HEK293 (cell line): ENCODE data around the gene ISCU.

Source experiments
- BCL11B ChIP-seq: fragments of 450-650 bp; formaldehyde crosslinking; IDR thresholded peaks from 2 replicates; pipeline ENCODE4 v1.5.1; 2016; ENCODE audit warnings: low read depth, missing biosample characterization, missing genetic modification characterization
- HOXC10 ChIP-seq: sonication (generic); formaldehyde crosslinking; IDR thresholded peaks from 2 replicates; pipeline ENCODE4 v1.8.1; 2023; ENCODE audit warnings: mild to moderate bottlenecking, missing genetic modification reagents
- MEIS1 ChIP-seq: sonication (generic); formaldehyde crosslinking; IDR thresholded peaks from 2 replicates; pipeline ENCODE4 v1.8.1; 2022; ENCODE audit warnings: missing genetic modification reagents, mild to moderate bottlenecking, borderline replicate concordance
- OVOL3 ChIP-seq: fragments of 450-650 bp; formaldehyde crosslinking; IDR thresholded peaks from 2 replicates; pipeline ENCODE4 v1.5.1; 2016; ENCODE audit warnings: missing biosample characterization, missing genetic modification characterization
- REPIN1 ChIP-seq: fragments of 450-650 bp; formaldehyde crosslinking; IDR thresholded peaks from 2 replicates; pipeline ENCODE4 v1.5.1; 2017; ENCODE audit warnings: missing biosample characterization, missing genetic modification characterization, low read depth
- SALL2 ChIP-seq: fragments of 450-650 bp; formaldehyde crosslinking; IDR thresholded peaks from 2 replicates; pipeline ENCODE4 v1.5.0; 2017; ENCODE audit warnings: missing biosample characterization, mild to moderate bottlenecking, missing genetic modification characterization, borderline replicate concordance
- SP3 ChIP-seq: fragments of 450-650 bp; formaldehyde crosslinking; IDR thresholded peaks from 2 replicates; pipeline ENCODE4 v1.5.1; 2016; ENCODE audit warnings: missing biosample characterization, missing genetic modification characterization
- TCF7L2 ChIP-seq: IDR thresholded peaks from 2 replicates; pipeline ENCODE4 v1.6.1; 2011; ENCODE audit warnings: low read depth, mild to moderate bottlenecking, inconsistent platforms, low read length, moderate library complexity, borderline replicate concordance
- YY1 ChIP-seq: fragments of 450-650 bp; formaldehyde crosslinking; IDR thresholded peaks from 2 replicates; pipeline ENCODE4 v1.5.1; 2018; ENCODE audit warnings: missing biosample characterization, missing genetic modification characterization
- ZFHX2 ChIP-seq: fragments of 450-650 bp; formaldehyde crosslinking; conservative IDR thresholded peaks from 2 replicates; pipeline ENCODE4 v1.5.1; 2016; ENCODE audit warnings: missing biosample characterization, missing genetic modification characterization
- ZFP69B ChIP-seq: fragments of 450-650 bp; formaldehyde crosslinking; IDR thresholded peaks from 2 replicates; pipeline ENCODE4 v1.5.1; 2016; ENCODE audit warnings: missing biosample characterization, missing genetic modification characterization
- ZNF174 ChIP-seq: fragments of 450-650 bp; formaldehyde crosslinking; IDR thresholded peaks from 2 replicates; pipeline ENCODE4 v1.5.0; 2017; ENCODE audit warnings: missing biosample characterization, mild to moderate bottlenecking, missing genetic modification characterization
- ZNF202 ChIP-seq: fragments of 450-650 bp; formaldehyde crosslinking; IDR thresholded peaks from 2 replicates; pipeline ENCODE4 v1.5.1; 2016; ENCODE audit warnings: missing biosample characterization, missing genetic modification characterization, borderline replicate concordance
- ZNF350 ChIP-seq: fragments of 450-650 bp; formaldehyde crosslinking; IDR thresholded peaks from 2 replicates; pipeline ENCODE4 v1.5.0; 2017; ENCODE audit warnings: missing biosample characterization, mild to moderate bottlenecking, missing genetic modification characterization
- ZNF394 ChIP-seq: fragments of 450-650 bp; formaldehyde crosslinking; IDR thresholded peaks from 2 replicates; pipeline ENCODE4 v1.5.1; 2016; ENCODE audit warnings: missing biosample characterization, missing genetic modification characterization, mild to moderate bottlenecking, moderate library complexity, borderline replicate concordance
- ZNF501 ChIP-seq: fragments of 450-650 bp; formaldehyde crosslinking; IDR thresholded peaks from 2 replicates; pipeline ENCODE4 v1.5.1; 2016; ENCODE audit warnings: missing biosample characterization, missing genetic modification characterization
- ZNF610 ChIP-seq: fragments of 450-650 bp; formaldehyde crosslinking; IDR thresholded peaks from 2 replicates; pipeline ENCODE4 v1.5.1; 2016; ENCODE audit warnings: missing biosample characterization, missing genetic modification characterization, borderline replicate concordance
- ZNF629 ChIP-seq: fragments of 450-650 bp; formaldehyde crosslinking; IDR thresholded peaks from 2 replicates; pipeline ENCODE4 v1.5.1; 2017; ENCODE audit warnings: missing biosample characterization, missing genetic modification characterization
- ZNF677 ChIP-seq: fragments of 450-650 bp; IDR thresholded peaks from 2 replicates; pipeline ENCODE4 v1.5.0; 2018; ENCODE audit warnings: missing biosample characterization, mild to moderate bottlenecking, missing genetic modification characterization, moderate library complexity
- ZNF747 ChIP-seq: fragments of 450-650 bp; formaldehyde crosslinking; IDR thresholded peaks from 2 replicates; pipeline ENCODE4 v1.5.1; 2016; ENCODE audit warnings: missing biosample characterization, missing genetic modification characterization
- ZNF837 ChIP-seq: fragments of 450-650 bp; formaldehyde crosslinking; IDR thresholded peaks from 2 replicates; pipeline ENCODE4 v1.5.1; 2016; ENCODE audit warnings: missing biosample characterization, missing genetic modification characterization
- TF ChIP-seq, protein P1 (sequence below): fragments of 450-650 bp; formaldehyde crosslinking; IDR thresholded peaks from 2 replicates; pipeline ENCODE4 v1.5.1; 2016; ENCODE audit warnings: missing biosample characterization, missing genetic modification characterization
- TF ChIP-seq, protein P2 (sequence below): fragments of 450-650 bp; formaldehyde crosslinking; IDR thresholded peaks from 2 replicates; pipeline ENCODE4 v1.5.1; 2016; ENCODE audit warnings: missing biosample characterization, missing genetic modification characterization
- TF ChIP-seq, protein P3 (sequence below): fragments of 450-650 bp; formaldehyde crosslinking; IDR thresholded peaks from 2 replicates; pipeline ENCODE4 v1.5.1; 2016; ENCODE audit warnings: missing biosample characterization, missing genetic modification characterization, low read depth
- TF ChIP-seq, protein P4 (sequence below): fragments of 450-650 bp; formaldehyde crosslinking; IDR thresholded peaks from 2 replicates; pipeline ENCODE4 v1.5.1; 2016; ENCODE audit warnings: missing biosample characterization, missing genetic modification characterization
- TF ChIP-seq, protein P5 (sequence below): fragments of 450-650 bp; formaldehyde crosslinking; IDR thresholded peaks from 2 replicates; pipeline ENCODE4 v1.5.1; 2016; ENCODE audit warnings: missing biosample characterization, missing genetic modification characterization

Gene ISCU

DNA sequence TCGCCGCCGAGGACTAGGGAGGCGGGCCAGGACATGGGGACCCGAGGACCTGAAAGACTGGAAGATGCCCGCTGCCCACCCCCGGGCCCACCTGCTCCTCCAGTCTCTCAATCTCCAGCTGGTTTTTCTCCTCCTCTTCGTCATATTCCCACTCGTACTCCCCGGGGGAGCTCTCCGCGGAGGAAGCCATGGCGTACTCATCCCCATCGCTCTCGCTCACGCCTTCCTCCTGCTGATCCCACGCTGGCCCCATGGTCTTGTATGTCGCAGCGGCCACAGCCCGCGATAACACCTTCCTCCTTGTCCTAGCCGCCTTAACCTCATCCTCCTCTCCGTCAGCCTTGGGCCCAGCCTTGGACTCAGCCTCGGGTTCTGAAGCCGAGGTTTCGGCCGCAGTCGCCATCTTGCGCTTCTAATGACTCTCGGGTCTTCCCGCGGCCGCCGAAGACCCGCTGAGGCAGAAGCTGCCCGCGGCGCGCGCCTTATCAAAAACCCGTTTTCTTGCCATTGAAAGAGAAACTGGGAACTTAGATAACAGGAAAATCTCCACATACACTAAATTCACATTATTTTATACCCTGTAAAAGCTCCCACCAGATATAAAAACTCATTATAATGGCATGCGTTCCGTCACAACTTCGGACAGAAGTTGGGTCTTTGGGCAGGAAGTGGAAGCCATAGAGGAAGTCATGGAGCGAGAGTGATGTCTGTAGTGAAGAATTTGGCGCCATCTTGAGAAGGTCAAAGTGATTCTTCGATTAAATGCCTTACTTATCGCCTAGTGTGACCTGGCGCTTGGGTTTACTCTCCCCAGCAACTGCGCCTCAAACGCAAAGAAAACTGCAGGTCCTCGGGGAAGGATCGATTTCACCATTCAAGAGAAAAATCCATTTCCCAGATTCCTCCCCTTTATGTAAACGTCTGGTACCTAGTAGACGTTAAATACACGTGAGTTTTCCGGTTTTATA, 1.4 kb upstream of the ISCU start, which contains the start of gene SART3 (continued):
- TF ChIP-seq ZFHX2 (tag by site-specific recombination) (peak; percentile 26; the same call in 1 of the 2 replicates), TCF7L2 (no peak), ZNF174 (tag by site-specific recombination) (no peak), ZNF629 (tag by site-specific recombination) (peak; percentile 72), ZNF677 (tag by site-specific recombination) (no peak), BCL11B (tag by site-specific recombination) (no peak), ZNF747 (tag by site-specific recombination) (no peak), OVOL3 (tag by site-specific recombination) (0 out of 2 replicates have a peak, but pooled peaks have one; percentile 40), ZNF837 (tag by site-specific recombination) (no peak), MEIS1 (CRISPR knock-in tag) (no peak), ZNF350 (no peak), ZNF610 (tag by site-specific recombination) (no peak), REPIN1 (tag by site-specific recombination) (0 out of 2 replicates have a peak, but pooled peaks have one; percentile 66), YY1 (tag by site-specific recombination) (peak; percentile 97), ZNF202 (tag by site-specific recombination) (no peak), ZFP69B (tag by site-specific recombination) (no peak; the same call in 1 of the 2 replicates), SP3 (tag by site-specific recombination) (peak; percentile 83), HOXC10 (CRISPR knock-in tag) (no peak), ZNF394 (peak; percentile 43), ZNF501 (tag by site-specific recombination) (peak; percentile 40), SALL2 (tag by site-specific recombination) (no peak)
- TF ChIP-seq, protein P1, sequence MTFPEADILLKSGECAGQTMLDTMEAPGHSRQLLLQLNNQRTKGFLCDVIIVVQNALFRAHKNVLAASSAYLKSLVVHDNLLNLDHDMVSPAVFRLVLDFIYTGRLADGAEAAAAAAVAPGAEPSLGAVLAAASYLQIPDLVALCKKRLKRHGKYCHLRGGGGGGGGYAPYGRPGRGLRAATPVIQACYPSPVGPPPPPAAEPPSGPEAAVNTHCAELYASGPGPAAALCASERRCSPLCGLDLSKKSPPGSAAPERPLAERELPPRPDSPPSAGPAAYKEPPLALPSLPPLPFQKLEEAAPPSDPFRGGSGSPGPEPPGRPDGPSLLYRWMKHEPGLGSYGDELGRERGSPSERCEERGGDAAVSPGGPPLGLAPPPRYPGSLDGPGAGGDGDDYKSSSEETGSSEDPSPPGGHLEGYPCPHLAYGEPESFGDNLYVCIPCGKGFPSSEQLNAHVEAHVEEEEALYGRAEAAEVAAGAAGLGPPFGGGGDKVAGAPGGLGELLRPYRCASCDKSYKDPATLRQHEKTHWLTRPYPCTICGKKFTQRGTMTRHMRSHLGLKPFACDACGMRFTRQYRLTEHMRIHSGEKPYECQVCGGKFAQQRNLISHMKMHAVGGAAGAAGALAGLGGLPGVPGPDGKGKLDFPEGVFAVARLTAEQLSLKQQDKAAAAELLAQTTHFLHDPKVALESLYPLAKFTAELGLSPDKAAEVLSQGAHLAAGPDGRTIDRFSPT, result no peak
- TF ChIP-seq, protein P2, sequence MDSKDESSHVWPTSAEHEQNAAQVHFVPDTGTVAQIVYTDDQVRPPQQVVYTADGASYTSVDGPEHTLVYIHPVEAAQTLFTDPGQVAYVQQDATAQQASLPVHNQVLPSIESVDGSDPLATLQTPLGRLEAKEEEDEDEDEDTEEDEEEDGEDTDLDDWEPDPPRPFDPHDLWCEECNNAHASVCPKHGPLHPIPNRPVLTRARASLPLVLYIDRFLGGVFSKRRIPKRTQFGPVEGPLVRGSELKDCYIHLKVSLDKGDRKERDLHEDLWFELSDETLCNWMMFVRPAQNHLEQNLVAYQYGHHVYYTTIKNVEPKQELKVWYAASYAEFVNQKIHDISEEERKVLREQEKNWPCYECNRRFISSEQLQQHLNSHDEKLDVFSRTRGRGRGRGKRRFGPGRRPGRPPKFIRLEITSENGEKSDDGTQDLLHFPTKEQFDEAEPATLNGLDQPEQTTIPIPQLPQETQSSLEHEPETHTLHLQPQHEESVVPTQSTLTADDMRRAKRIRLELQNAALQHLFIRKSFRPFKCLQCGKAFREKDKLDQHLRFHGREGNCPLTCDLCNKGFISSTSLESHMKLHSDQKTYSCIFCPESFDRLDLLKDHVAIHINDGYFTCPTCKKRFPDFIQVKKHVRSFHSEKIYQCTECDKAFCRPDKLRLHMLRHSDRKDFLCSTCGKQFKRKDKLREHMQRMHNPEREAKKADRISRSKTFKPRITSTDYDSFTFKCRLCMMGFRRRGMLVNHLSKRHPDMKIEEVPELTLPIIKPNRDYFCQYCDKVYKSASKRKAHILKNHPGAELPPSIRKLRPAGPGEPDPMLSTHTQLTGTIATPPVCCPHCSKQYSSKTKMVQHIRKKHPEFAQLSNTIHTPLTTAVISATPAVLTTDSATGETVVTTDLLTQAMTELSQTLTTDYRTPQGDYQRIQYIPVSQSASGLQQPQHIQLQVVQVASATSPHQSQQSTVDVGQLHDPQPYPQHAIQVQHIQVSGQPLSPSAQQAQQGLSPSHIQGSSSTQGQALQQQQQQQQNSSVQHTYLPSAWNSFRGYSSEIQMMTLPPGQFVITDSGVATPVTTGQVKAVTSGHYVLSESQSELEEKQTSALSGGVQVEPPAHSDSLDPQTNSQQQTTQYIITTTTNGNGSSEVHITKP (tag by site-specific recombination), result no peak
- TF ChIP-seq, protein P3, sequence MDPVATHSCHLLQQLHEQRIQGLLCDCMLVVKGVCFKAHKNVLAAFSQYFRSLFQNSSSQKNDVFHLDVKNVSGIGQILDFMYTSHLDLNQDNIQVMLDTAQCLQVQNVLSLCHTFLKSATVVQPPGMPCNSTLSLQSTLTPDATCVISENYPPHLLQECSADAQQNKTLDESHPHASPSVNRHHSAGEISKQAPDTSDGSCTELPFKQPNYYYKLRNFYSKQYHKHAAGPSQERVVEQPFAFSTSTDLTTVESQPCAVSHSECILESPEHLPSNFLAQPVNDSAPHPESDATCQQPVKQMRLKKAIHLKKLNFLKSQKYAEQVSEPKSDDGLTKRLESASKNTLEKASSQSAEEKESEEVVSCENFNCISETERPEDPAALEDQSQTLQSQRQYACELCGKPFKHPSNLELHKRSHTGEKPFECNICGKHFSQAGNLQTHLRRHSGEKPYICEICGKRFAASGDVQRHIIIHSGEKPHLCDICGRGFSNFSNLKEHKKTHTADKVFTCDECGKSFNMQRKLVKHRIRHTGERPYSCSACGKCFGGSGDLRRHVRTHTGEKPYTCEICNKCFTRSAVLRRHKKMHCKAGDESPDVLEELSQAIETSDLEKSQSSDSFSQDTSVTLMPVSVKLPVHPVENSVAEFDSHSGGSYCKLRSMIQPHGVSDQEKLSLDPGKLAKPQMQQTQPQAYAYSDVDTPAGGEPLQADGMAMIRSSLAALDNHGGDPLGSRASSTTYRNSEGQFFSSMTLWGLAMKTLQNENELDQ (tag by site-specific recombination), result no peak
- TF ChIP-seq, protein P4, sequence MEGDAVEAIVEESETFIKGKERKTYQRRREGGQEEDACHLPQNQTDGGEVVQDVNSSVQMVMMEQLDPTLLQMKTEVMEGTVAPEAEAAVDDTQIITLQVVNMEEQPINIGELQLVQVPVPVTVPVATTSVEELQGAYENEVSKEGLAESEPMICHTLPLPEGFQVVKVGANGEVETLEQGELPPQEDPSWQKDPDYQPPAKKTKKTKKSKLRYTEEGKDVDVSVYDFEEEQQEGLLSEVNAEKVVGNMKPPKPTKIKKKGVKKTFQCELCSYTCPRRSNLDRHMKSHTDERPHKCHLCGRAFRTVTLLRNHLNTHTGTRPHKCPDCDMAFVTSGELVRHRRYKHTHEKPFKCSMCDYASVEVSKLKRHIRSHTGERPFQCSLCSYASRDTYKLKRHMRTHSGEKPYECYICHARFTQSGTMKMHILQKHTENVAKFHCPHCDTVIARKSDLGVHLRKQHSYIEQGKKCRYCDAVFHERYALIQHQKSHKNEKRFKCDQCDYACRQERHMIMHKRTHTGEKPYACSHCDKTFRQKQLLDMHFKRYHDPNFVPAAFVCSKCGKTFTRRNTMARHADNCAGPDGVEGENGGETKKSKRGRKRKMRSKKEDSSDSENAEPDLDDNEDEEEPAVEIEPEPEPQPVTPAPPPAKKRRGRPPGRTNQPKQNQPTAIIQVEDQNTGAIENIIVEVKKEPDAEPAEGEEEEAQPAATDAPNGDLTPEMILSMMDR (tag by site-specific recombination), result no peak
- TF ChIP-seq, protein P5, sequence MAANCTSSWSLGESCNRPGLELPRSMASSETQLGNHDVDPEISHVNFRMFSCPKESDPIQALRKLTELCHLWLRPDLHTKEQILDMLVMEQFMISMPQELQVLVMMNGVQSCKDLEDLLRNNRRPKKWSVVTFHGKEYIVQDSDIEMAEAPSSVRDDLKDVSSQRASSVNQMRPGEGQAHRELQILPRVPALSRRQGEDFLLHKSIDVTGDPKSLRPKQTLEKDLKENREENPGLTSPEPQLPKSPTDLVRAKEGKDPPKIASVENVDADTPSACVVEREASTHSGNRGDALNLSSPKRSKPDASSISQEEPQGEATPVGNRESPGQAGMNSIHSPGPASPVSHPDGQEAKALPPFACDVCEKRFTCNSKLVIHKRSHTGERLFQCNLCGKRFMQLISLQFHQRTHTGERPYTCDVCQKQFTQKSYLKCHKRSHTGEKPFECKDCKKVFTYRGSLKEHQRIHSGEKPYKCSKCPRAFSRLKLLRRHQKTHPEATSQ (tag by site-specific recombination), result no peak
